SU-DHL-6 (cell line): Measurements from ENCODE around the gene SLC27A4.

Experiments used
- H2AFZ ChIP-seq: fragments of 200-600 bp; sonication (generic); 2 replicates; pipeline ENCODE4 v1.6.1; 2014; ENCODE audit warnings: low read depth, mild to moderate bottlenecking, moderate library complexity, mixed read lengths, antibody characterized with exemption, low read length; ENCODE audit not compliant: severe bottlenecking
- H3F3A ChIP-seq: fragments of 200-600 bp; shearing (Covaris generic); 2 replicates; pipeline ENCODE4 v1.6.0; 2016; ENCODE audit warnings: antibody characterized with exemption, mild to moderate bottlenecking; ENCODE audit not compliant: insufficient read depth
- H3K27ac ChIP-seq: fragments of 200-600 bp; sonication (generic); 2 replicates; pipeline ENCODE4 v1.5.1; 2016; ENCODE audit warnings: low read depth, mild to moderate bottlenecking, low read length, moderate library complexity, mixed read lengths
- H3K27me3 ChIP-seq: fragments of 200-600 bp; sonication (generic), shearing (Covaris generic); 2 replicates; pipeline ENCODE4 v1.6.0; 2014; ENCODE audit warnings: mild to moderate bottlenecking, low read length
- H3K36me3 ChIP-seq: fragments of 200-600 bp; sonication (generic); 2 replicates; pipeline ENCODE4 v1.6.1; 2014; ENCODE audit warnings: mild to moderate bottlenecking, low read length, mixed read lengths
- H3K4me2 ChIP-seq: fragments of 300-600, 200-600 bp; shearing (Covaris generic), sonication (generic); 2 replicates; pipeline ENCODE4 v1.6.0; 2014; ENCODE audit warnings: low read length, low read depth, mild to moderate bottlenecking; ENCODE audit not compliant: poor library complexity, severe bottlenecking
- H3K4me3 ChIP-seq: fragments of 200-600 bp; sonication (generic); 2 replicates; pipeline ENCODE4 v1.5.1; 2014; ENCODE audit warnings: antibody characterized with exemption, low read length, mild to moderate bottlenecking, mixed read lengths; ENCODE audit not compliant: insufficient read depth, poor library complexity, severe bottlenecking
- H3K79me2 ChIP-seq: fragments of 200-600 bp; sonication (generic); 2 replicates; pipeline ENCODE4 v1.6.1; 2014; ENCODE audit warnings: mild to moderate bottlenecking, low read length, moderate library complexity; ENCODE audit not compliant: insufficient read depth
- H3K9ac ChIP-seq: fragments of 200-600 bp; sonication (generic); 2 replicates; pipeline ENCODE4 v1.7.0; 2014; ENCODE audit warnings: mild to moderate bottlenecking, low read length
- H3K9me2 ChIP-seq: fragments of 200-600 bp; sonication (generic); replicated peaks from 2 replicates; pipeline ENCODE4 v1.6.1; 2014; ENCODE audit warnings: low read length; ENCODE audit not compliant: insufficient read depth
- H3K9me3 ChIP-seq: fragments of 200-600 bp; sonication (generic); 2 replicates; pipeline ENCODE4 v1.6.1; 2014; ENCODE audit warnings: low read length, mixed read lengths; ENCODE audit not compliant: insufficient read depth
- H4K20me1 ChIP-seq: fragments of 200-600 bp; sonication (generic); 2 replicates; pipeline ENCODE4 v1.6.1; 2014; ENCODE audit warnings: low read depth, mild to moderate bottlenecking, antibody characterized with exemption, low read length, moderate library complexity, mixed read lengths
- EZH2phosphoT487 ChIP-seq: fragments of 200-600 bp; sonication (generic), shearing (Covaris generic); conservative IDR thresholded peaks from 2 replicates; pipeline ENCODE4 v1.6.1; 2018; ENCODE audit warnings: mild to moderate bottlenecking, antibody characterized with exemption, low read length, moderate library complexity, mixed read lengths
- TF ChIP-seq, protein P1 (sequence below): fragments of 200-600 bp; sonication (generic); IDR thresholded peaks from one replicate; pipeline ENCODE4 v1.5.1; 2017; ENCODE audit warnings: antibody characterized with exemption, mild to moderate bottlenecking, low read length, moderate library complexity; ENCODE audit not compliant: insufficient read depth, poor library complexity, severe bottlenecking

SLC27A4 gene

DNA sequence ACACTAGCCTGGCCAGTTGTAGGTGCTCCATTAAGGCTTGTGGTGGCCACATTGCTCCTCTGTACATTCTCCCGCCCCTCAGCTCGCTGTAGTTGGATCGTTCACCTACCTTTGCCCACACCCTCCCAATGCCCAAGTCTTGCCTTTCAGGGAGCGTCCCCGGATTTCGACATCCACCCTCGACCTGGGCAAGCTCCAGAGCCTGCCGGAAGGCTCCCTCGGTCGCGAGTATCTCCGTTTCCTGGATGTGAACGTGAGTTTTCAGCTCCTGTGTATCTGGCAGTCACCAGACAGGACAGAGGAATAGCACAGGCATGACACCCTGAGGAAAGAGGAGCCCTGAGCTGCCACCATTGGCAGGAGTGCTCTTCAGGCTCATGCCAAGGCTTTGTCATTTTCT, 14.7 kb upstream of the SLC27A4 start:
- Histone ChIP-seq H3K36me3 (no peaks in the 10 kb centered on the region), H3F3A (no peaks in the 10 kb centered on the region), H3K9me3 (no peaks in the 10 kb centered on the region), H3K79me2 (peaks cover 28% of the 10 kb centered on the region), H2AFZ (no peak overlapping the region), H3K9me2 (no peaks in the 10 kb centered on the region), H3K4me3 (no peak overlapping the region), H3K27me3 (no peaks in the 10 kb centered on the region), H3K9ac (no peak overlapping the region), H3K4me2 (no peak overlapping the region), H4K20me1 (no peaks in the 10 kb centered on the region), H3K27ac (no peak overlapping the region)
- TF ChIP-seq, protein P1, sequence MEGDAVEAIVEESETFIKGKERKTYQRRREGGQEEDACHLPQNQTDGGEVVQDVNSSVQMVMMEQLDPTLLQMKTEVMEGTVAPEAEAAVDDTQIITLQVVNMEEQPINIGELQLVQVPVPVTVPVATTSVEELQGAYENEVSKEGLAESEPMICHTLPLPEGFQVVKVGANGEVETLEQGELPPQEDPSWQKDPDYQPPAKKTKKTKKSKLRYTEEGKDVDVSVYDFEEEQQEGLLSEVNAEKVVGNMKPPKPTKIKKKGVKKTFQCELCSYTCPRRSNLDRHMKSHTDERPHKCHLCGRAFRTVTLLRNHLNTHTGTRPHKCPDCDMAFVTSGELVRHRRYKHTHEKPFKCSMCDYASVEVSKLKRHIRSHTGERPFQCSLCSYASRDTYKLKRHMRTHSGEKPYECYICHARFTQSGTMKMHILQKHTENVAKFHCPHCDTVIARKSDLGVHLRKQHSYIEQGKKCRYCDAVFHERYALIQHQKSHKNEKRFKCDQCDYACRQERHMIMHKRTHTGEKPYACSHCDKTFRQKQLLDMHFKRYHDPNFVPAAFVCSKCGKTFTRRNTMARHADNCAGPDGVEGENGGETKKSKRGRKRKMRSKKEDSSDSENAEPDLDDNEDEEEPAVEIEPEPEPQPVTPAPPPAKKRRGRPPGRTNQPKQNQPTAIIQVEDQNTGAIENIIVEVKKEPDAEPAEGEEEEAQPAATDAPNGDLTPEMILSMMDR: no peak
- no peak for TF ChIP-seq EZH2phosphoT487

DNA sequence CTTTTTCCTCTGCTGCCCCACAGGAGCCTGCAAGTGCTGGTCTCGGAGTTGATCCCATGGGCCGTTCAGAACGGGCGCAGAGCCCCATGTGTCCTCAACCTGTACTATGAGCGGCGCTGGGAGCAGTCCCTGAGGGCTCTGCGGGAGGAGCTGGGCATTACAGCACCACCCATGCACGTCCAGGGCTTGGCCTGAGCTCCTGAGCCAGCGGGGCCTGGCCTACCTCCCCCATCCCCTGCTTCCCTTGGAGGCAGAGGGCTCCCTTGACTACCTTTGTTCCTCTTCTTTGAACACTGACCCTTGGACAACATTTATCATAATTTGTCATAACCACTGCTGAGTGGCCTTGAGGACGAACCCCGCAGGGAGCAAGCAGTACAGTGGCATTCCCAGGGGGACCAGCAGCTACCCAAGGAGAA, 6.9 kb upstream of the SLC27A4 start:
- Histone ChIP-seq H3K9me3 (no peaks in the 10 kb centered on the region), H4K20me1 (no peaks in the 10 kb centered on the region), H3K9ac (no peak overlapping the region), H3K79me2 (no peaks in the 10 kb centered on the region), H3K4me2 (no peak overlapping the region), H3K27me3 (no peaks in the 10 kb centered on the region), H3K4me3 (no peak overlapping the region), H3K9me2 (no peaks in the 10 kb centered on the region), H3F3A (no peaks in the 10 kb centered on the region), H2AFZ (no peak overlapping the region), H3K36me3 (no peaks in the 10 kb centered on the region), H3K27ac (no peak overlapping the region)
- TF ChIP-seq EZH2phosphoT487: no peak
- TF ChIP-seq, protein P1: no peak

- Histone ChIP-seq H3K27me3 (no peaks in the 10 kb centered on the region), H3K27ac (no peak overlapping the region), H3K9me3 (no peaks in the 10 kb centered on the region), H3K9me2 (no peaks in the 10 kb centered on the region), H3K9ac (no peak overlapping the region), H3F3A (peaks cover 7% of the 10 kb centered on the region; the same call in 1 of the 2 replicates), H3K4me2 (no peak overlapping the region), H3K4me3 (no peak overlapping the region), H2AFZ (no peak overlapping the region), H4K20me1 (no peaks in the 10 kb centered on the region), H3K79me2 (no peaks in the 10 kb centered on the region), H3K36me3 (no peaks in the 10 kb centered on the region)
- TF ChIP-seq, protein P1: no peak
Observed at GRCh38 chr9:128335161-128335560, 5.2 kb upstream of the SLC27A4 start.
